ENCODE results near the gene INPP5E.

The INPP5E gene

DNA sequence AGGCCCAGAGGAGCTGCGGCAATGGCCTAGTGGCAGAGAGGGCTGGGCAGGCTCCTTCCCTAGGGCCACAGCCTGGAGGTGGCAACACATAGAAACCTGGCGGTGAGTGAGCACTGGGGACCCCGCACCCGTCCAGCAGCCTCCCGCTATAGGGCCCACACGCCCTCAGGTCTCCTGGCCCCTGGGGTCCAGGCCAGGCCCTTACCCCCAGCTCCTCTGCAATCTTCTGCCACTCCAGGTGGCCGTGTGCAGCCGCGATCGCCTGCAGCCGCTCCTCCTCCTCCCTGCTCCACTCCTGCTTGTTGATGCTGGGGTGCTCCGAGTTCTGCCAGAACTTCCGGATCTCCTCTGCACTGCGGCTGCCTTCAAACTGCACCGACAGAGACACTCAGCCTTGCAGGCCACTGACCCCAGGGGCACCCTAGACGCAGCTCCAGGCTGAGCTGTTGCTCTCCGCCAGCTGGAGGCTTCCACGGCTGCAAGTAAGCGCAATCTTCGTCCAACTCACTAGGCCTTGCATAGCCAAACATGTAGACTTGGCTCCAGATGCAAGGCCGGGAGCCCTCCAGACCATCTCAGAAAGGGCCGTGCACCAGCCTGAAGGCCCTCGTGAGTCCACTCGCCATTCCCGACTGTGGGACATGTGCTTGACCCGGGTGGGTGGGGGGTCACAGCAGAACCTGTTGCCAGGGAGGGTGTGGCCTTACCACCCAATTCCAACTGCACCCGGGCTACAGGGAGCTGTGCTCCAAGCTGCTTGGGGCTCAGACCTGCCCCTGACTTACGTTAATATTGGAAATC is 47.7 kb downstream of the INPP5E start:
- Histone ChIP-seq H3K4me1 (ENCODE audit: control insufficient read depth, insufficient read depth, low read length) (no peaks in the 10 kb centered on the region), H3K4me3 (ENCODE audit: low read depth, low read length) (no peak overlapping the region), H3K27me3 (ENCODE audit: control insufficient read depth, insufficient read depth, low read length) (no peaks in the 10 kb centered on the region), H3K36me3 (ENCODE audit: control insufficient read depth, insufficient read depth, low read length) (peaks cover 95% of the 10 kb centered on the region), H3K9me3 (ENCODE audit: control insufficient read depth, insufficient read depth, low read length) (no peaks in the 10 kb centered on the region), H3K9ac (ENCODE audit: low read depth, low read length) (no peak overlapping the region), H3K27ac (ENCODE audit: low read depth, low read length) (no peak overlapping the region)

DNA sequence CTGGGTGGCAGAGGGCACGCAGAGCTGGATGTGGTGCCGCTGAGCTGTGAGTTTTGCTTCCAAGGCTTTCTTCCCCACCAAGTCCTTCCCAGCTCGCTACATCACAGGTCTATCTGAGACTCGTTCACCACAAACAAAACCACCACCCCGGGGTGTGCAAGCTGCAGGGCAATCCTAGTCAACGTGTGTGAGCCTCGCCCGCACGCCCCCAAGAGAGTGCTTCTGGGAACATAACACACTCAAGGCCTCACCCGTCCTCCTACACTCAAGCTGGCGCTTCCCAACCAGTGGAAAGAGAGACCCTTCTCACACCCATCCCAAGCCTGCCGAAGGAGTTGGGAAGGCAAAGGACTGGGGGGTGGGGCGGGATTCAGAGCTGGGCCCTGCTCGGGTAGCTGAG is 50.2 kb downstream of the INPP5E start:
- Histone ChIP-seq H3K9ac (ENCODE audit: low read depth, low read length) (no peak overlapping the region), H3K27ac (ENCODE audit: low read depth, low read length) (no peak overlapping the region), H3K4me1 (ENCODE audit: control insufficient read depth, insufficient read depth, low read length) (no peaks in the 10 kb centered on the region), H3K36me3 (ENCODE audit: control insufficient read depth, insufficient read depth, low read length) (peaks cover 91% of the 10 kb centered on the region), H3K4me3 (ENCODE audit: low read depth, low read length) (no peak overlapping the region), H3K27me3 (ENCODE audit: control insufficient read depth, insufficient read depth, low read length) (no peaks in the 10 kb centered on the region), H3K9me3 (ENCODE audit: control insufficient read depth, insufficient read depth, low read length) (no peaks in the 10 kb centered on the region)

DNA sequence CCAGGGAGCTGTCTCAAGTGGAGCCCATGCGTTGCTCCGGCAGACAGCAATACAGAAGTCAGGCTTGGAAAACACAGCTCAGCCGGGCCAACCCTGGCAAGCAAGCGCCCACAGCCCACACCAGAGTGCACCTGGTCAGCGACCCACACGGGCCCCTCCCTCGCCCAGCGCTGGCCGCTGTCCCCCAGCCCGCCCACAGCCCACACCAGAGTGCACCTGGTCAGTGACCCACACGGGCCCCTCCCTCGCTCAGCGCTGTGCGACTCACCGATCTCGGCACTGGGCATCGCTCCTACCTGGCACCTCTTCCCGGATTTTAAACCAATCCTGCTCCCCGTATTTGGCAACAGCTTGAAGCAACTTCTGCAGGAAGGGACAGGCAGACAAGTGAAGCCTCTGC is 52.4 kb downstream of the INPP5E start:
- Histone ChIP-seq H3K9me3 (ENCODE audit: control insufficient read depth, insufficient read depth, low read length) (no peaks in the 10 kb centered on the region), H3K4me1 (ENCODE audit: control insufficient read depth, insufficient read depth, low read length) (no peaks in the 10 kb centered on the region), H3K9ac (ENCODE audit: low read depth, low read length) (no peak overlapping the region), H3K36me3 (ENCODE audit: control insufficient read depth, insufficient read depth, low read length) (peaks cover 90% of the 10 kb centered on the region), H3K4me3 (ENCODE audit: low read depth, low read length) (no peak overlapping the region), H3K27me3 (ENCODE audit: control insufficient read depth, insufficient read depth, low read length) (no peaks in the 10 kb centered on the region), H3K27ac (ENCODE audit: low read depth, low read length) (no peak overlapping the region)

DNA sequence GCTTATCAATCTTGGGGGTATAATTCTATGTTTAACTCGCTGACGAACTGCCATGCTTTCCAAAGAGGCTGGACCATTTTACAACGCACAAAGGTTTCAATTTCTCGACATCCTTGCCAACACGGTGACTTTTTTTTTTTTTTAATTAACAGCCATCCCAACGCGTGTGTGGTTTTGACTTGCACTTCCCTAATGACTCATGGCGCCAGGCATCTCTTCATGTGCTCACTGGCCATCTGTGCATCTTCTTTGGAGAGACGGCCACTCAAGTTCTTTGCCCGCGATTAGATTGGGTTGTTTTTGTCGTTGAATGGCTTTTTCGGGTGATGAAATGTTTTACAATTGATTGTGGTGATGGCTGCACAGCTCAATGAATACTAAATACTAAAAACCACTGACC is 53.6 kb downstream of the INPP5E start:
- Histone ChIP-seq H3K9ac (ENCODE audit: low read depth, low read length) (no peak overlapping the region), H3K4me1 (ENCODE audit: control insufficient read depth, insufficient read depth, low read length) (no peaks in the 10 kb centered on the region), H3K4me3 (ENCODE audit: low read depth, low read length) (no peak overlapping the region), H3K27ac (ENCODE audit: low read depth, low read length) (no peak overlapping the region), H3K27me3 (ENCODE audit: control insufficient read depth, insufficient read depth, low read length) (no peaks in the 10 kb centered on the region), H3K36me3 (ENCODE audit: control insufficient read depth, insufficient read depth, low read length) (peaks cover 90% of the 10 kb centered on the region), H3K9me3 (ENCODE audit: control insufficient read depth, insufficient read depth, low read length) (no peaks in the 10 kb centered on the region)

DNA sequence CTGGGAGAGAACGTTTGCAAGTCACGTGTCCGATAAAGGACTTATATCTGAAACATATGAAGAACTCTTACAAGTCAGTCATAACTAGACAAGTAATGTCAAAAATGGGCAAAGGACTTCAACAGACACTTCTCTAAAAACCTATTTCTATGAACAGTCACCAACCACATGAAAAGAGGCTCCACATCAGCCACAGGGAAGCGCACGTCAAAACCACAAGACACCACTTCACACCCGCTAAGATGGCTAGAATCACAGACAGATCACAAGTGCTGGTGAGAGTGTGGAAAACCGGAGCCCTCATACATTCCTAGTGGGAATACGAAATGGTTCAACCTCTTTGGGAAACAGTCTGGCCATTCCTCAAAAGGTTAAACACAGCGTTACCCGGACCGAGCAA is 54.6 kb downstream of the INPP5E start:
- no peaks in the 10 kb centered on the region for H3K9me3 ChIP-seq (ENCODE audit: control insufficient read depth, insufficient read depth, low read length)
- no peak overlapping the region for H3K27ac ChIP-seq (ENCODE audit: low read depth, low read length)
- H3K36me3 ChIP-seq (ENCODE audit: control insufficient read depth, insufficient read depth, low read length), result peaks cover 94% of the 10 kb centered on the region
- H3K4me3 ChIP-seq (ENCODE audit: low read depth, low read length), result no peak overlapping the region
- H3K4me1 ChIP-seq (ENCODE audit: control insufficient read depth, insufficient read depth, low read length), result no peaks in the 10 kb centered on the region
- H3K9ac ChIP-seq (ENCODE audit: low read depth, low read length), result no peak overlapping the region
- no peaks in the 10 kb centered on the region for H3K27me3 ChIP-seq (ENCODE audit: control insufficient read depth, insufficient read depth, low read length)

DNA sequence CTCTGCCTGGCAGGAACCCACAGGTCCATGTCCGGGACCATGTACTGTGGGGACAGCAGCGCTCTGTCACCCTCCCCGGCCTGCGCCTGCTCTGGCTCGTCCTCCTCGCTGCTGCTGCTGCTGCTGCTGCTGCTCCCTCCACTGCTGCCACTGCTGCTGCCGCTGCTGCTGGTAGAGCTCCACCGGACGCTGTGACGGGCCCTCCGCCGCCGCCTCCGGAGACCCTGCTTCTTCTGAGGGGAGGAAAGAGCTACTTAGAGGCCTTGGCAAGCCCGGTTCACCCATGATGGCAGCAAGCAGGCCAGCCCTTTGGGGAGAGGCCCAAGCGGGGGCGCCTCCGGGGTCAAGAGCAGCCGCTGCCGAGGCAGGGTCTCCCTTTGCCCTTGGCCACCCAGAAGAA is 56.2 kb downstream of the INPP5E start:
- no peak overlapping the region for H3K4me3 ChIP-seq (ENCODE audit: low read depth, low read length)
- H3K27ac ChIP-seq (ENCODE audit: low read depth, low read length), result no peak overlapping the region
- H3K9me3 ChIP-seq (ENCODE audit: control insufficient read depth, insufficient read depth, low read length), result no peaks in the 10 kb centered on the region
- no peak overlapping the region for H3K9ac ChIP-seq (ENCODE audit: low read depth, low read length)
- H3K4me1 ChIP-seq (ENCODE audit: control insufficient read depth, insufficient read depth, low read length), result no peaks in the 10 kb centered on the region
- H3K27me3 ChIP-seq (ENCODE audit: control insufficient read depth, insufficient read depth, low read length), result no peaks in the 10 kb centered on the region
- peaks cover 92% of the 10 kb centered on the region for H3K36me3 ChIP-seq (ENCODE audit: control insufficient read depth, insufficient read depth, low read length)

DNA sequence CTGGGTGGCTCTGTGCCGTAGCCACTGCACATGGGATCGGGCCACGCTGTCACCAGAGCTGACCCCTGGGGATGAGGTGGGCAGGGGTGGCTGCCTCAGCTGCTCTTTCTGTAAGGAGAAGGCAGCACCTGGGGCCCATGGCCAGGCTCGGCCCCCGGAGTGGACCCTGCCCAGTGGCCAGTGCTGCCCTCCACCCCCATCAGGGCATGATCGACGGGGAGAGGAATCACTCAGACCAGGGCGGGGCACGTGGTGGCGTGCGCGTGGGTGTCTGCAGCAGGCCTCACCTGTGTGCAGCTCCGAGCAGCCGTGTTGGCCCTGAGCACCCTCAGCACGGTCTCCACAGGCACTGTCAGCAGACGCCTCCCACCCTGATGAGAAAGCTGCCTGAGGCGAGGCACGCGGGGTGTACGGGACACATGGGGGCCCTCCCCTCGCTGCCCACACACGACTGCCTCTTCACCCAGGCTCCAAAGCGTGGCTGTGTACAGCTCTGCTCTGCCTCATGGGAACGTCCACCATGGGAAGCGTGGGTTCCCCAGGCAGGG is 57.6 kb downstream of the INPP5E start:
- H3K4me1 ChIP-seq (ENCODE audit: control insufficient read depth, insufficient read depth, low read length), result no peaks in the 10 kb centered on the region
- no peak overlapping the region for H3K9ac ChIP-seq (ENCODE audit: low read depth, low read length)
- peaks cover 86% of the 10 kb centered on the region for H3K36me3 ChIP-seq (ENCODE audit: control insufficient read depth, insufficient read depth, low read length)
- H3K9me3 ChIP-seq (ENCODE audit: control insufficient read depth, insufficient read depth, low read length), result no peaks in the 10 kb centered on the region
- no peak overlapping the region for H3K27ac ChIP-seq (ENCODE audit: low read depth, low read length)
- no peaks in the 10 kb centered on the region for H3K27me3 ChIP-seq (ENCODE audit: control insufficient read depth, insufficient read depth, low read length)
- H3K4me3 ChIP-seq (ENCODE audit: low read depth, low read length), result no peak overlapping the region

DNA sequence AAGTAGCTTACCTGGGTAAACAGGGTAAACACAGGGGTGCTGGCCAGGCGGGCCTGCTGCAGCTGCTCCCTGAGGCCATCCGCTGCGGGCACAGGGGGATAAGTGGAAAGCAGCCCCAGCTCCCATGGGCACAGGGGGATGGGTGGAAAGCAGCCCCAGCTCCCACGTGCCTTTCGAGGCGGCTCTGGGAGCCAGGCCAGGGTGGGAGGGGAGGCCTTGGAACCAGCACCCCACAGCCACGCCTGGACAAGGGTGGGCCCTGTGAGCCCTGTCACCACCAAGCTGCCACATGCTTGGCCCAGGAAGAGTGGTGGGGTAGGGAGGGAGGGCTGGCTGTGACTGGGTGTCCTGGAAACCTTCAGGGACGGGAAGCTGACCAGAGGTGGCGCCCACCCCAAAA is 58.3 kb downstream of the INPP5E start:
- H3K4me1 ChIP-seq (ENCODE audit: control insufficient read depth, insufficient read depth, low read length), result no peaks in the 10 kb centered on the region
- peaks cover 86% of the 10 kb centered on the region for H3K36me3 ChIP-seq (ENCODE audit: control insufficient read depth, insufficient read depth, low read length)
- no peak overlapping the region for H3K9ac ChIP-seq (ENCODE audit: low read depth, low read length)
- no peaks in the 10 kb centered on the region for H3K9me3 ChIP-seq (ENCODE audit: control insufficient read depth, insufficient read depth, low read length)
- H3K4me3 ChIP-seq (ENCODE audit: low read depth, low read length), result no peak overlapping the region
- no peaks in the 10 kb centered on the region for H3K27me3 ChIP-seq (ENCODE audit: control insufficient read depth, insufficient read depth, low read length)
- H3K27ac ChIP-seq (ENCODE audit: low read depth, low read length), result no peak overlapping the region

DNA sequence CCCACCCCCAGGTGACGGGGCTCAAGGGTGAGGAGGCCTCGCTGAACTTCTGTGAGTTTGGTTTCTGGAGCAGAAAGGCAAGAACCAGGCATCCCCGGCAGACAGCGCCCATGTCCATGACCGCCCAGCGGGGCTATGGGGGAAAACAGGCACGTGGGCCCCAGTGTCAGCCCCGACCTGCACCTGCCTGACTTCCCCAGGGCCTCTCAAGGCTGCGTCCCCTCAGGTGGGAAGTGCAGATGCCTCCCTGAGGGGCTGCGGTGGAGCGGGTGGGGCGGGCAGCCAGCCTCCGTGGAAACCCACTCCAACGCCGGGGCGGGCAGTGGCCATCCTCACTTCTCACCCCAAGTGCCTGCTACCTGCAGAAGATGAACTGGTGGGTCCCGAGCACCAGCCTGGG is 59.3 kb downstream of the INPP5E start:
- Histone ChIP-seq H3K9me3 (ENCODE audit: control insufficient read depth, insufficient read depth, low read length) (no peaks in the 10 kb centered on the region), H3K27me3 (ENCODE audit: control insufficient read depth, insufficient read depth, low read length) (no peaks in the 10 kb centered on the region), H3K4me3 (ENCODE audit: low read depth, low read length) (no peak overlapping the region), H3K36me3 (ENCODE audit: control insufficient read depth, insufficient read depth, low read length) (peaks cover 88% of the 10 kb centered on the region), H3K4me1 (ENCODE audit: control insufficient read depth, insufficient read depth, low read length) (no peaks in the 10 kb centered on the region), H3K9ac (ENCODE audit: low read depth, low read length) (no peak overlapping the region), H3K27ac (ENCODE audit: low read depth, low read length) (no peak overlapping the region)

DNA sequence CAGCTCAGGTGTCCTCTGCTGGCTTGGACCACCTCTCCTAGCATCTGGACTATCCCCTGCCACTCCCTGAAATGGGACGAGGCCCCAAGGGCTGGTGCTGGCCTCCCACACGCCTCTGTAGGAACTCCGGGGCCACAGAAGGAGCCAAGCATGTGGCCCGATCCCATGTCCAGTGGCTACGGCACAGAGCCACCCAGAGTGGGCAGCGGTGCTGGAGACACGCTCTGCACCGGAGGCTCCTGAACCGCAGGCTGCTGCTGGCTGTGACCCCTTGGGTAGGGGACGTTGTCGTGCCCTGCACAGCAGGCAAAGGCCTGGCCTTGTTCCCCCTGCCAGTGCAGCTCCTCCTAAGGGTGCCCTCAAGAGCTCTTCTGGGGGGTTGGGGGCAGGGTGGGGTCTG is 59.8 kb downstream of the INPP5E start:
- no peaks in the 10 kb centered on the region for H3K4me1 ChIP-seq (ENCODE audit: control insufficient read depth, insufficient read depth, low read length)
- H3K36me3 ChIP-seq (ENCODE audit: control insufficient read depth, insufficient read depth, low read length), result peaks cover 88% of the 10 kb centered on the region
- H3K27me3 ChIP-seq (ENCODE audit: control insufficient read depth, insufficient read depth, low read length), result no peaks in the 10 kb centered on the region
- no peak overlapping the region for H3K4me3 ChIP-seq (ENCODE audit: low read depth, low read length)
- H3K9ac ChIP-seq (ENCODE audit: low read depth, low read length), result no peak overlapping the region
- H3K27ac ChIP-seq (ENCODE audit: low read depth, low read length), result no peak overlapping the region
- no peaks in the 10 kb centered on the region for H3K9me3 ChIP-seq (ENCODE audit: control insufficient read depth, insufficient read depth, low read length)

DNA sequence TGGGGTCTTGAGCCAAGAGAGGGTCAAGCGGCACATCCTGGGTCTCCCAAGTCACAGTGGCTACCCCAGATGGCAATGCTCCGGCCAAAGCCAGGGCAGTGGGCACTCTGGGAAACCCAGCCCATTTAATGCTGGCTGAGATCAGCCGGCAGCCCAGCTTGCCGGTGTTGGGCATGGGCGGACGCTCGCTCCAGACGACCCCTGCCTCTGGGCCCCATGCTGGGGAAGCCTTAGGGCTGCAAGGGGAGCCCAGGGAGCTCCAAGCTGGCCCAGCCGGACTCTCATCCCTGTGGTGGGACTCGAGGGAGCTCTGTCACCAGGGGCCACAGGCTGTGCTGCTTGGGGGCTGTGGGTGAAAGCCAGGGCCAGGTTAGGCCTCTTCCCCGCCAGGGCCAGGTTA is 60.2 kb downstream of the INPP5E start:
- no peak overlapping the region for H3K27ac ChIP-seq (ENCODE audit: low read depth, low read length)
- peaks cover 88% of the 10 kb centered on the region for H3K36me3 ChIP-seq (ENCODE audit: control insufficient read depth, insufficient read depth, low read length)
- no peaks in the 10 kb centered on the region for H3K9me3 ChIP-seq (ENCODE audit: control insufficient read depth, insufficient read depth, low read length)
- no peaks in the 10 kb centered on the region for H3K27me3 ChIP-seq (ENCODE audit: control insufficient read depth, insufficient read depth, low read length)
- H3K4me1 ChIP-seq (ENCODE audit: control insufficient read depth, insufficient read depth, low read length), result no peaks in the 10 kb centered on the region
- no peak overlapping the region for H3K9ac ChIP-seq (ENCODE audit: low read depth, low read length)
- no peak overlapping the region for H3K4me3 ChIP-seq (ENCODE audit: low read depth, low read length)

Data from HUES48 (cell line).